ENCODE results near the gene RNF169. TPM values are rescaled to one million over a fixed set of nuclear protein-coding genes. Genes with fewer than 3 reads are reported as not detected.

RNF169 gene
- total and polyA plus RNA-seq, 2 of the 8 experiments (the other 6 are each of a cell fraction or from before 2014, with no cell fraction given): 3.6 to 12.5 TPM

GRCh38 chr11:74870485-74870884 lies 121.8 kb downstream of the RNF169 start:
- Histone ChIP-seq H4K5ac (ENCODE audit: insufficient read length, low read depth, low read length) (no peak overlapping the region), H2BK5ac (ENCODE audit: low read depth, low read length) (no peak overlapping the region), H4K91ac (replicated peaks; ENCODE audit: insufficient read length, low read length) (no peak overlapping the region), H2BK20ac (ENCODE audit: low read length) (no peak overlapping the region), H3K9me3 (ENCODE audit: insufficient read depth in 2 of 2, low read depth in 1 of 2, low read length in 1 of 2) (peaks cover 43 to 48% of the 10 kb centered on the region in 2 experiments), H3K9ac (replicated peaks in 1 of 4; ENCODE audit: extremely low read depth in 1 of 4, low read depth in 3 of 4, low read length in 3 of 4) (no peak overlapping the region), H2BK120ac (replicated peaks; ENCODE audit: low read depth, low read length) (no peak overlapping the region), H3K79me1 (ENCODE audit: low read depth, low read length) (no peaks in the 10 kb centered on the region), H3K56ac (replicated peaks; ENCODE audit: insufficient read length, low read depth, low read length) (no peak overlapping the region), H3K27ac (ENCODE audit: low read depth, low read length) (no peak overlapping the region), H2AK5ac (ENCODE audit: low read depth, low read length) (no peak overlapping the region), H3K23me2 (ENCODE audit: low read depth, low read length) (no peaks in the 10 kb centered on the region), H2BK15ac (ENCODE audit: low read length) (no peak overlapping the region), H3K18ac (ENCODE audit: extremely low read depth, low read length) (no peak overlapping the region), H3K79me2 (ENCODE audit: control insufficient read depth in 1 of 2, insufficient read depth in 2 of 2, low read length in 2 of 2) (no peaks in the 10 kb centered on the region), H3K4me1 (replicated peaks in 1 of 4; ENCODE audit: control insufficient read depth in 3 of 4, insufficient read depth in 4 of 4, low read length in 3 of 4) (no peaks in the 10 kb centered on the region), H3K4me2 (ENCODE audit: insufficient read depth in 1 of 2, low read depth in 2 of 2, low read length in 2 of 2) (no peak overlapping the region), H4K8ac (ENCODE audit: extremely low read depth, insufficient read depth, low read length) (no peak overlapping the region), H3K36me3 (ENCODE audit: control insufficient read depth in 2 of 4, insufficient read depth in 4 of 4, low read length in 3 of 4) (peaks cover 0 to 43% (median 2%) of the 10 kb centered on the region in 4 experiments; a peak in 4 of 8 replicates), H3K27me3 (replicated peaks in 1 of 4; ENCODE audit: control insufficient read depth in 3 of 4, extremely low read depth in 1 of 4, insufficient read depth in 3 of 4, low read length in 3 of 4) (no peaks in the 10 kb centered on the region), H4K20me1 (replicated peaks in 1 of 2; ENCODE audit: control insufficient read depth in 1 of 2, insufficient read depth in 2 of 2, low read length in 2 of 2) (no peaks in the 10 kb centered on the region), H3K4me3 (ENCODE audit: extremely low read depth in 1 of 4, insufficient read depth in 2 of 4, low read depth in 3 of 4, low read length in 4 of 4) (no peak overlapping the region), H3K4ac (replicated peaks; ENCODE audit: insufficient read length, low read depth, low read length) (no peak overlapping the region), H2AFZ (ENCODE audit: low read length) (no peak overlapping the region), H2BK12ac (ENCODE audit: low read depth, low read length) (no peak overlapping the region), H3K14ac (ENCODE audit: insufficient read length) (no peak overlapping the region), H3K23ac (ENCODE audit: insufficient read length) (no peak overlapping the region)
- peak; percentile 82 for FAIRE-seq
- WGBS, 2 experiments (ENCODE audit: extremely low coverage in 1 of 2, insufficient coverage in 1 of 2, insufficient read length in 1 of 2, insufficient replicate concordance in 2 of 2, low coverage in 1 of 2, low lambda C conversion rate in 2 of 2, missing lambda C conversion rate in 1 of 2): 88% methylated on average over 1 of the region's 1 CpG; no CpG with 5 or more reads in 1 of the 2 experiments
- CTCF ChIA-PET (ENCODE audit: partially characterized antibody): interaction anchor here (0.9 to 2.8 kb wide), 12 partner anchors 10 to 194 kb away, joined by 3 to 19 read pairs (median 4); no protein-coding TSS in a partner anchor
- POLR2A ChIA-PET (ENCODE audit: partially characterized antibody): no interaction called here
- no peak for DNase-seq (ENCODE audit: low read depth in 1 of 2, low spot score in 2 of 2)
- peak; percentile 76 to 79 for TF ChIP-seq RAD21 (IDR thresholded peaks at IDR 0.05 in 1 of 2, conservative IDR thresholded peaks at IDR 0.05 in 1 of 2; ENCODE audit: low read depth in 2 of 2, low read length in 2 of 2)
- TF ChIP-seq, protein P1, sequence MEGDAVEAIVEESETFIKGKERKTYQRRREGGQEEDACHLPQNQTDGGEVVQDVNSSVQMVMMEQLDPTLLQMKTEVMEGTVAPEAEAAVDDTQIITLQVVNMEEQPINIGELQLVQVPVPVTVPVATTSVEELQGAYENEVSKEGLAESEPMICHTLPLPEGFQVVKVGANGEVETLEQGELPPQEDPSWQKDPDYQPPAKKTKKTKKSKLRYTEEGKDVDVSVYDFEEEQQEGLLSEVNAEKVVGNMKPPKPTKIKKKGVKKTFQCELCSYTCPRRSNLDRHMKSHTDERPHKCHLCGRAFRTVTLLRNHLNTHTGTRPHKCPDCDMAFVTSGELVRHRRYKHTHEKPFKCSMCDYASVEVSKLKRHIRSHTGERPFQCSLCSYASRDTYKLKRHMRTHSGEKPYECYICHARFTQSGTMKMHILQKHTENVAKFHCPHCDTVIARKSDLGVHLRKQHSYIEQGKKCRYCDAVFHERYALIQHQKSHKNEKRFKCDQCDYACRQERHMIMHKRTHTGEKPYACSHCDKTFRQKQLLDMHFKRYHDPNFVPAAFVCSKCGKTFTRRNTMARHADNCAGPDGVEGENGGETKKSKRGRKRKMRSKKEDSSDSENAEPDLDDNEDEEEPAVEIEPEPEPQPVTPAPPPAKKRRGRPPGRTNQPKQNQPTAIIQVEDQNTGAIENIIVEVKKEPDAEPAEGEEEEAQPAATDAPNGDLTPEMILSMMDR (IDR thresholded peaks at IDR 0.05; ENCODE audit: control extremely low read depth in 1 of 3, insufficient read depth in 1 of 3, low read depth in 1 of 3, low read length in 3 of 3): peak in 2 of 3 experiments; percentile 63; a peak in 3 of 4 replicates

Measured in H1 (cell line).